Activated naive CD8-positive, alpha-beta T cell treated with anti-CD3 and anti-CD28 coated beads, Interleukin-2, amount 50 U/mL, for 24 hours (primary cell): ENCODE measurements around the gene PCDHGC3.
"Not testable (repeated sequence)": the region's sequence is repeated elsewhere in the genome, so short reads cannot be mapped to it uniquely, and the experiment has no call there.

Experiments used
- ATAC-seq: fragments of 150-1000 bp; cut with Tn5 transposase; one replicate; pipeline ENCODE4 v1.10.0; 2021
- DNase-seq: peaks from one replicate; pipeline ENCODE4 v3.0.0; 2021
- H3K27ac Mint-ChIP-seq: one replicate; pipeline ENCODE4 v1.8.0; 2021; ENCODE audit warnings: mild to moderate bottlenecking, mixed read lengths
- H3K27me3 Mint-ChIP-seq: one replicate; pipeline ENCODE4 v1.8.0; 2021; ENCODE audit warnings: mixed read lengths
- H3K36me3 Mint-ChIP-seq: one replicate; pipeline ENCODE4 v1.8.0; 2021; ENCODE audit warnings: low read depth, mixed read lengths
- H3K4me1 Mint-ChIP-seq: one replicate; pipeline ENCODE4 v1.8.0; 2021; ENCODE audit warnings: mixed read lengths
- H3K4me3 Mint-ChIP-seq: one replicate; pipeline ENCODE4 v1.8.0; 2021; ENCODE audit warnings: mild to moderate bottlenecking, moderate library complexity, mixed read lengths
- H3K9me3 Mint-ChIP-seq: one replicate; pipeline ENCODE4 v1.8.0; 2021; ENCODE audit warnings: mixed read lengths

PCDHGC3 gene

DNA sequence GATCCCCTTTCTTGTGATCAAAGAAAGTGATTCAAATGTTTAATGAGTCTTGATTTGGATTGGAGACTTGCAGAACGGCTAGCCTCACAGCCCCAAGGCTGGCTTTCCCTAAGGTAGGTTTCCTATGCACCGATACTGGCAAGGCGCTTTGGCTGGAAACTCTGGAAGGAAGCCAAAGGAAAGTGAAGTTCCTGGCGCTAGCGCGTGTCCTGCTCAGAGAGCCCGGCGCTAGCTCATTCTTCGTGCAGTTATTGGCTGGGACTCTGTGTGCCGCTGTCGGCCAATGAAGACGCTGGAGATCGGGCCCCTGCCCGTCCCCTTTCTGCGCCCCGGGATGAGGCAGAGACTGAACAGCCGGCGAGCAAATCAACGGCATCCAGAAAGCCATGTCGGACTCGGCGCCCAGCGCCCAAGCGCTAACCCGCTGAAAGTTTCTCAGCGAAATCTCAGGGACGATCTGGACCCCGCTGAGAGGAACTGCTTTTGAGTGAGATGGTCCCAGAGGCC is at the start of gene PCDHGC3:
PCDHGC3 (plus strand) TSS at position 342 of the 507 bp plus-strand sequence; CDS start at position 493, 151 bp downstream.
- H3K27ac Mint-ChIP-seq, result no peak within 1 kb of the TSS
- H3K36me3 Mint-ChIP-seq, result peaks cover 1% of the 10 kb centered on the region
- no peaks in the 10 kb centered on the region for H3K9me3 Mint-ChIP-seq
- peaks cover 52% of the 10 kb centered on the region for H3K27me3 Mint-ChIP-seq
- DNase-seq, result peak; percentile 63
- peak within 1 kb of the TSS; percentile 84 for H3K4me3 Mint-ChIP-seq
- peak; percentile 96 for ATAC-seq
- peaks cover 28% of the 10 kb centered on the region for H3K4me1 Mint-ChIP-seq

DNA sequence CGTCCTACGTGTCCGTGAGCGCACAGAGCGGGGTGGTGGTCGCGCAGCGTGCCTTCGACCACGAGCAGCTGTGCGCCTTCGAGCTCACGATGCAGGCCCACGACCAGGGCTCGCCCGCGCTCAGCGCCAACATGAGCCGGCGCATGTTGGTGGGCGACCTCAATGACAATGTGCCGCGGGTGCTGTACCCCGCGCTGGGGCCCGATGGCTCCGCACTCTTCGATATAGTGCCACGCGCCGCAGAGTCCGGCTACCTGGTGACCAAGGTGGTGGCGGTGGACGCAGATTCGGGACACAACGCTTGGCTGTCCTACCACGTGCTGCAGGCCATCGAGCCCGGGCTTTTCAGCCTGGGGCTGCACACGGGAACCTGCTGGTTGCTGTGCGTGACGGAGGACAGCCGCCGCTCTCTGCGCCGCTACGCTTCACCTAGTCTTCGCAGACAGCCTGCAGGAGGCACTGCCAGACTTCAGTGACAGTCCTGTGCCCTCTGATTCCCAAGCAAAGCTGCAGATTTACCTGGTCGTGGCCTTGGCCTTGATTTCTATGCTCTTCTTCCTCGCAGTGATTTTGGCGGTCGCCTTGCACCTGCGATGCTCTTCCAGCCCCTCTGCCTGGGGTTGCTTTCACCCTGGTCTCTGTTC is 47.9 kb upstream of the PCDHGC3 start:
- Mint-ChIP-seq H3K27ac (no peak overlapping the region), H3K4me3 (no peak overlapping the region), H3K4me1 (peaks cover 12% of the 10 kb centered on the region), H3K36me3 (peaks cover 33% of the 10 kb centered on the region), H3K9me3 (peaks cover 27% of the 10 kb centered on the region), H3K27me3 (peaks cover 70% of the 10 kb centered on the region)
- no peak for DNase-seq
- no peak for ATAC-seq

DNA sequence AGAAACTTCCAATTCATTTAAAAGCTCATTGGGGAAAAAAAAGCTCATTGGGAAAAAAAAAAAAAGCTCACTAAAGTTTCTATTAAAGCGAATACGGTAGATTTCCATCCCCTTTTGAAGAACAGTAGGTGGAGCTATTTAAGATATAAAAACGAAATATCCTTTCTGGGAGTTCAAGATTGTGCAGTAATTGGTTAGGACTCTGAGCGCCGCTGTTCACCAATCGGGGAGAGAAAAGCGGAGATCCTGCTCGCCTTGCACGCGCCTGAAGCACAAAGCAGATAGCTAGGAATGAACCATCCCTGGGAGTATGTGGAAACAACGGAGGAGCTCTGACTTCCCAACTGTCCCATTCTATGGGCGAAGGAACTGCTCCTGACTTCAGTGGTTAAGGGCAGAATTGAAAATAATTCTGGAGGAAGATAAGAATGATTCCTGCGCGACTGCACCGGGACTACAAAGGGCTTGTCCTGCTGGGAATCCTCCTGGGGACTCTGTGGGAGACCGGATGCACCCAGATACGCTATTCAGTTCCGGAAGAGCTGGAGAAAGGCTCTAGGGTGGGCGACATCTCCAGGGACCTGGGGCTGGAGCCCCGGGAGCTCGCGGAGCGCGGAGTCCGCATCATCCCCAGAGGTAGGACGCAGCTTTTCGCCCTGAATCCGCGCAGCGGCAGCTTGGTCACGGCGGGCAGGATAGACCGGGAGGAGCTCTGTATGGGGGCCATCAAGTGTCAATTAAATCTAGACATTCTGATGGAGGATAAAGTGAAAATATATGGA is 45.2 kb upstream of the PCDHGC3 start, which contains the start of gene PCDHGA12:
PCDHGA12 (plus strand) TSS at position 176 of the 782 bp plus-strand sequence; CDS start at position 429, 253 bp downstream.
- Mint-ChIP-seq H3K9me3 (peaks cover 29% of the 10 kb centered on the region), H3K4me1 (peaks cover 13% of the 10 kb centered on the region), H3K27ac (no peak within 1 kb of the TSS), H3K4me3 (peak within 1 kb of the TSS; percentile 59), H3K27me3 (peaks cover 71% of the 10 kb centered on the region), H3K36me3 (peaks cover 31% of the 10 kb centered on the region)
- ATAC-seq (no peak), DNase-seq (no peak)

DNA sequence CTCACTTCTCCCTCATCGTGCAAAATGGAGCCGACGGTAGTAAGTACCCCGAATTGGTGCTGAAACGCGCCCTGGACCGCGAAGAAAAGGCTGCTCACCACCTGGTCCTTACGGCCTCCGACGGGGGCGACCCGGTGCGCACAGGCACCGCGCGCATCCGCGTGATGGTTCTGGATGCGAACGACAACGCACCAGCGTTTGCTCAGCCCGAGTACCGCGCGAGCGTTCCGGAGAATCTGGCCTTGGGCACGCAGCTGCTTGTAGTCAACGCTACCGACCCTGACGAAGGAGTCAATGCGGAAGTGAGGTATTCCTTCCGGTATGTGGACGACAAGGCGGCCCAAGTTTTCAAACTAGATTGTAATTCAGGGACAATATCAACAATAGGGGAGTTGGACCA is 44.5 kb upstream of the PCDHGC3 start:
- peaks cover 13% of the 10 kb centered on the region for H3K4me1 Mint-ChIP-seq
- DNase-seq (no peak), ATAC-seq (no peak)
- peak overlapping the region; percentile 59 for H3K4me3 Mint-ChIP-seq
- peaks cover 29% of the 10 kb centered on the region for H3K9me3 Mint-ChIP-seq
- peaks cover 31% of the 10 kb centered on the region for H3K36me3 Mint-ChIP-seq
- peaks cover 68% of the 10 kb centered on the region for H3K27me3 Mint-ChIP-seq
- no peak overlapping the region for H3K27ac Mint-ChIP-seq

DNA sequence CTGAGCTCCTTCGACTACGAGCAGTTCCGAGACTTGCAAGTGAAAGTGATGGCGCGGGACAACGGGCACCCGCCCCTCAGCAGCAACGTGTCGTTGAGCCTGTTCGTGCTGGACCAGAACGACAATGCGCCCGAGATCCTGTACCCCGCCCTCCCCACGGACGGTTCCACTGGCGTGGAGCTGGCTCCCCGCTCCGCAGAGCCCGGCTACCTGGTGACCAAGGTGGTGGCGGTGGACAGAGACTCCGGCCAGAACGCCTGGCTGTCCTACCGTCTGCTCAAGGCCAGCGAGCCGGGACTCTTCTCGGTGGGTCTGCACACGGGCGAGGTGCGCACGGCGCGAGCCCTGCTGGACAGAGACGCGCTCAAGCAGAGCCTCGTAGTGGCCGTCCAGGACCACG is 43.5 kb upstream of the PCDHGC3 start:
- H3K27ac Mint-ChIP-seq, H3K4me3 Mint-ChIP-seq, DNase-seq, ATAC-seq: not testable (repeated sequence)
- Mint-ChIP-seq H3K27me3 (peaks cover 66% of the 10 kb centered on the region), H3K36me3 (peaks cover 28% of the 10 kb centered on the region), H3K9me3 (peaks cover 29% of the 10 kb centered on the region), H3K4me1 (peaks cover 13% of the 10 kb centered on the region)

DNA sequence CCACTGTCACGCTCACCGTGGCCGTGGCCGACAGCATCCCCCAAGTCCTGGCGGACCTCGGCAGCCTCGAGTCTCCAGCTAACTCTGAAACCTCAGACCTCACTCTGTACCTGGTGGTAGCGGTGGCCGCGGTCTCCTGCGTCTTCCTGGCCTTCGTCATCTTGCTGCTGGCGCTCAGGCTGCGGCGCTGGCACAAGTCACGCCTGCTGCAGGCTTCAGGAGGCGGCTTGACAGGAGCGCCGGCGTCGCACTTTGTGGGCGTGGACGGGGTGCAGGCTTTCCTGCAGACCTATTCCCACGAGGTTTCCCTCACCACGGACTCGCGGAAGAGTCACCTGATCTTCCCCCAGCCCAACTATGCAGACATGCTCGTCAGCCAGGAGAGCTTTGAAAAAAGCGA is 43.0 kb upstream of the PCDHGC3 start:
- peaks cover 63% of the 10 kb centered on the region for H3K27me3 Mint-ChIP-seq
- DNase-seq, ATAC-seq, H3K27ac Mint-ChIP-seq, H3K4me3 Mint-ChIP-seq: not testable (repeated sequence)
- H3K36me3 Mint-ChIP-seq, result peaks cover 28% of the 10 kb centered on the region
- peaks cover 29% of the 10 kb centered on the region for H3K9me3 Mint-ChIP-seq
- peaks cover 13% of the 10 kb centered on the region for H3K4me1 Mint-ChIP-seq

DNA sequence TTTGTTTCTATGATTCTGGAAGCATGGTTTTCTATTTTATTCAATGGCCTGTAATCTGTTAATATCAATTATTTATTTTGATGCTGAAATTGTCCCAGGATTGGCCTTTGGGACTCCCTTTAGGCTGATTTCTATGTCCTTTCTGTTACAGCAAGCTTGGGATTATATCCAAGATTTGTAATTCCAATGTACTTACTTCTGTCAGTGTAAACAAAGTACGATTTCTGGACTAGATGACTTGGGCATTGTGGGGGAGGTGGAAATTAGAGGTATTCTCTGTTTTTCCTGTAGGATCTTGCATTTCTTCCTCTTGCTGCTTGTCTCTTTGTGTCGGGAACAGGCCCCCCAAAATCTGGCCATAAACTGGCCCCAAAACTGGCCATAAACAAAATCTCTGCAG is 41.8 kb upstream of the PCDHGC3 start:
- H3K27ac Mint-ChIP-seq, result no peak overlapping the region
- peaks cover 23% of the 10 kb centered on the region for H3K36me3 Mint-ChIP-seq
- peaks cover 24% of the 10 kb centered on the region for H3K9me3 Mint-ChIP-seq
- peaks cover 57% of the 10 kb centered on the region for H3K27me3 Mint-ChIP-seq
- ATAC-seq (no peak), DNase-seq (no peak)
- H3K4me3 Mint-ChIP-seq, result no peak overlapping the region
- H3K4me1 Mint-ChIP-seq, result peaks cover 13% of the 10 kb centered on the region

DNA sequence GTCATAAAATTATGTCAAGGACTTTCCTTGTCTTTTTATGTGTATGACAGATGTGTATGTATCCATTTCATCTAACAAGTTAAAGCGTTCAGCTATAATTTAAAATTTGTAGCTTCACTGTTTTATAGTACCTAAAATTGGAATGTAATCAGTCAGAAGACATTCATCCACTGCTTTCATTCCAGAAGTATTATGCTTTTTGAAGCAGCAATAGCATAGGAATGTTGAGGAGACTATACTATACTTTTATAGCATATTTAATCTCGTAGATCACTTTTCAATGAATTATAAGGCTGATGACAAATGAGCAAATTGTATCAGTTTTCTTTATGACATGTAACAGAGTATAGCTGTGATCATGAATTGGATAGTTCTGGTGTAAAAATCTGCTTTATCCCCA is 38.5 kb upstream of the PCDHGC3 start:
- Mint-ChIP-seq H3K4me1 (peaks cover 1% of the 10 kb centered on the region), H3K36me3 (peaks cover 2% of the 10 kb centered on the region), H3K9me3 (peaks cover 15% of the 10 kb centered on the region), H3K4me3 (no peak overlapping the region), H3K27me3 (peaks cover 38% of the 10 kb centered on the region), H3K27ac (no peak overlapping the region)
- DNase-seq (no peak), ATAC-seq (no peak)

DNA sequence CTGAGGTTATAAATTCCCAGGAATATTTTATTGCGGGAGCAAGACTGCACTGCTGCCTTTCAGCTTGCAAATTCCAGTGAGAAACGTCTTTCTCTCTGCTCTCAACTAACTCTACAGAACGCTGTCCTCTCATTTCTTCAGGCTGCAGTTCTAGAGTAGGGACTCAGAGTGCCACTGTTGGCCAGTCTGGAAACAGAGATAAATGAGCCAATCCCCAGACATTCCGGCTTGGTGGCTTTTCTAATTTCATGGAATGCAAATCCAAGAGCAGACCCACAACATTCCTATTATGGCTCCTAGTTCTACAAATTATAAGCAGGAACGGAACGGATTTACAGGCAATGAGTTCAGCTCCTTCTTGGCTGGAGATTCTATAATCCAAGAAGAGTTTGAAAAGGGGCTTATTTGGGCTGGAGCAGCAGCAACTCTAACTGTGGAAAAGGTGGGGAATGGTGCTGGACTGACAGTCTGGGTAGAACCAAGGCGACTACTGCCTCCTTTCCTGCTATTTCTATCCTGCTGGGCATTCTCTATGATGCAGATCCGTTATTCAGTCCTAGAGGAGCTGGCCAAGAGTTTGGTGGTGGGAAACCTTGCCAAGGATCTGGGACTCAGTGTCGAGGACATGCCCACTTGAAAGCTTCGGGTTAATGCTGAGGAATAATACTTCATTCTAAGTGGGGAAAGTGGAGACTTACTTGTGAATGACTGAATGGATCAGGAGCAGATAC is 36.2 kb upstream of the PCDHGC3 start:
- H3K36me3 Mint-ChIP-seq, result no peaks in the 10 kb centered on the region
- DNase-seq (no peak), ATAC-seq (no peak)
- no peak overlapping the region for H3K27ac Mint-ChIP-seq
- no peaks in the 10 kb centered on the region for H3K4me1 Mint-ChIP-seq
- H3K27me3 Mint-ChIP-seq, result peaks cover 23% of the 10 kb centered on the region
- peaks cover 4% of the 10 kb centered on the region for H3K9me3 Mint-ChIP-seq
- H3K4me3 Mint-ChIP-seq, result no peak overlapping the region

DNA sequence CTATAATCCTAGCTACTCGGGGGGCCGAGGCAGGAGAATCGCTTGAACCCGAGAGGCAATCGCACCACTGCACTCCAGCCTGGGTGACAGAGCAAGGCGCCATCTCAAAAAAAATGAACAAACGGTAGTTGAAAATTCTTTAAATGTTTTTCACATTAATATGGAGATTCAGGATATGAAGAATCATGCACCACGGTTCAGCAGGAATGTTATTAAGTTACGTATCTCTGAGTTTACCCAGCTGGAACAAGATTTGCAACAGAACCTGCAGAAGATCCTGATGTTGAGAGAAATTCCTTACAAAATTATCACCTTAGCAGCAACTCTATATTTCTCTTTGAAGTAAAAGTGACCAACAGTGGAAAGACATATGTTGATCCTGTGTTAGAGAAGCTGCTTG is 35.4 kb upstream of the PCDHGC3 start:
- no peak overlapping the region for H3K4me3 Mint-ChIP-seq
- no peak overlapping the region for H3K27ac Mint-ChIP-seq
- peaks cover 25% of the 10 kb centered on the region for H3K27me3 Mint-ChIP-seq
- ATAC-seq (no peak), DNase-seq (no peak)
- peaks cover 4% of the 10 kb centered on the region for H3K9me3 Mint-ChIP-seq
- H3K36me3 Mint-ChIP-seq, result no peaks in the 10 kb centered on the region
- no peaks in the 10 kb centered on the region for H3K4me1 Mint-ChIP-seq

DNA sequence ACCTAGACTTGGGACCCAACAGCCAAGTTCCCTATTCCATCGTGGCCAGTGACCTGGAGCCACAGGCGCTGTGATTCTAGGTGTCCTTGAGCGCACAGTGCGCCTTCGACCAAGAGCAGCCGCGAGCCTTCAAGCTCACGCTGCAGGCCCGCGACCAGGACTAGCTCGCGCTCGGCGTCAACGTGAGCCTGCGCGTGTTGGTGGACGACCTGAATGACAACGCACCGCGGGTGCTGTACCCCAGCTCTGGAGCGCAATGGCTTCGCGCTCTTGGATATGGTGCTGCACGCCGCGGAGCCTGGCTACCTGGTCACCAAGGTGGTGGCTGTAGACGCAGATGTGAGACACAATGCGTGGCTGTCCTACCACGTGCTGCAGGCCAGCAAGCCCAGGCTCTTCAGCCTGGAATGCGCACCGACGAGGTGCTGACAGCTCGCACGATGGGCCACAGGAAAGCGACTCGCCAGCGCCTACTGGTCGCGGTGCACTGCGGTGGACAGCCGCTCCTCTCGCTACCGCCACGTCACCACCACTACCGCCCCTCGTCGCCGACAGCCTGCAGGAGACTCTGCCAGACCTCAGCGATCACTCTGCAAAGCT is 34.1 kb upstream of the PCDHGC3 start:
- peaks cover 4% of the 10 kb centered on the region for H3K9me3 Mint-ChIP-seq
- peaks cover 25% of the 10 kb centered on the region for H3K27me3 Mint-ChIP-seq
- H3K36me3 Mint-ChIP-seq, result no peaks in the 10 kb centered on the region
- H3K27ac Mint-ChIP-seq, result no peak overlapping the region
- no peak for DNase-seq
- H3K4me1 Mint-ChIP-seq, result no peaks in the 10 kb centered on the region
- no peak for ATAC-seq
- H3K4me3 Mint-ChIP-seq, result no peak overlapping the region

DNA sequence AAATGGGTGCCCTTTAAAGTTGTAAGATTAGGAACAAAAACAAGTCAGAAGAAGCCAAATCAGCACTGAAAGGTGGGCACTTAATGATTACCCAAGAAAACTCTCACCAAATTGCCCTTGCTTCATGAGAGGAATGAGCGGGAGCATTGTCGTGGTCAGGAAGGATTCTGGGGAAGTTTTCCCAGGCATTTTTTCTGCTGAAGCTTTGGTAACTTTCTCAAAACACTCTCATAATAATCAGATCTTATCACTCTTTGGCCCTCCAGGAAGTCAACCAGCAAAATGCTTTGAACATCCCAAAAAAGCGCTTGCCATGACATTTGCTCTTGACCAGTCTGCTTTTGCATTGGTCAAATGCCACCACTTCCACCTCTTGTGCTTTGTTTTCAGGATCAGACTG is 10.4 kb upstream of the PCDHGC3 start:
- DNase-seq, result no peak
- no peaks in the 10 kb centered on the region for H3K36me3 Mint-ChIP-seq
- H3K27ac Mint-ChIP-seq, result no peak overlapping the region

DNA sequence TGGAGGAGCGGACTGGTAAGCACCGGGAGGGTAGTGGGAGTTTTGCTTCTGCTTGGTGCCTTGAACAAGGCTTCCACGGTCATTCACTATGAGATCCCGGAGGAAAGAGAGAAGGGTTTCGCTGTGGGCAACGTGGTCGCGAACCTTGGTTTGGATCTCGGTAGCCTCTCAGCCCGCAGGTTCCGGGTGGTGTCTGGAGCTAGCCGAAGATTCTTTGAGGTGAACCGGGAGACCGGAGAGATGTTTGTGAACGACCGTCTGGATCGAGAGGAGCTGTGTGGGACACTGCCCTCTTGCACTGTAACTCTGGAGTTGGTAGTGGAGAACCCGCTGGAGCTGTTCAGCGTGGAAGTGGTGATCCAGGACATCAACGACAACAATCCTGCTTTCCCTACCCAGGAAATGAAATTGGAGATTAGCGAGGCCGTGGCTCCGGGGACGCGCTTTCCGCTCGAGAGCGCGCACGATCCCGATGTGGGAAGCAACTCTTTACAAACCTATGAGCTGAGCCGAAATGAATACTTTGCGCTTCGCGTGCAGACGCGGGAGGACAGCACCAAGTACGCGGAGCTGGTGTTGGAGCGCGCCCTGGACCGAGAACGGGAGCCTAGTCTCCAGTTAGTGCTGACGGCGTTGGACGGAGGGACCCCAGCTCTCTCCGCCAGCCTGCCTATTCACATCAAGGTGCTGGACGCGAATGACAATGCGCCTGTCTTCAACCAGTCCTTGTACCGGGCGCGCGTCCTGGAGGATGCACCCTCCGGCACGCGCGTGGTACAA is 556 bp downstream of the PCDHGC3 start:
- ATAC-seq, result peak; percentile 15
- DNase-seq, result peak; percentile 10
- Mint-ChIP-seq H3K4me3 (peak overlapping the region; percentile 84), H3K27me3 (peaks cover 58% of the 10 kb centered on the region), H3K36me3 (peaks cover 1% of the 10 kb centered on the region), H3K27ac (no peak overlapping the region), H3K4me1 (peaks cover 28% of the 10 kb centered on the region), H3K9me3 (no peaks in the 10 kb centered on the region)

More for the DNA sequence above, 10.4 kb upstream of the PCDHGC3 start:
- no peak overlapping the region for H3K4me3 Mint-ChIP-seq
- no peaks in the 10 kb centered on the region for H3K9me3 Mint-ChIP-seq
- H3K4me1 Mint-ChIP-seq, result no peaks in the 10 kb centered on the region
- H3K27me3 Mint-ChIP-seq, result peaks cover 22% of the 10 kb centered on the region
- no peak for ATAC-seq
